GM19395 (cell line): ENCODE results near the gene L3MBTL3.
A peak's percentile ranks its signal among the peaks of the same experiment; 100 is the strongest.
"Not testable (repeated sequence)": the region's sequence is repeated elsewhere in the genome, so short reads cannot be mapped to it uniquely, and the experiment has no call there.

ENCODE experiments used
- ATAC-seq: cut with Tn5 transposase; IDR thresholded peaks from one replicate; pipeline ENCODE4 v1.9.1; 2021; ENCODE audit warnings: mild to moderate bottlenecking, moderate library complexity; ENCODE audit not compliant: unreplicated experiment

L3MBTL3 gene

DNA sequence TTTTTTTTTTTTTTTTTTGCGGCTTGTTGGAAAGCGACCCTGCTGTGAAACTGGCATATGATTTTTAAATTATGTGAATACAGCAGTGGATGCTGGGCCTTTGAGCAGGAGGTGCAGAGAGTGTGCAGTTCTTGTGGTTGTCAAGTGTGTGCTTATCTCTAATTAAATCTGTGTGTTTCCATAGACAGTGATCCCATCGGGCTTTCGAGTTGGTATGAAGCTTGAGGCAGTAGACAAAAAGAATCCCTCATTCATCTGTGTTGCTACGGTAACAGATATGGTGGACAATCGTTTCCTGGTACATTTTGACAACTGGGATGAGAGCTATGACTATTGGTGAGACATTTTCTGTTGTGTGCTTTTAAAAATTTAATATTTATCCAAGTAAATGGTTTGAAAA lies 52.4 kb downstream of the L3MBTL3 start:
- no peak for ATAC-seq

- no peak for ATAC-seq
These were observed 57.6 kb downstream of the L3MBTL3 start for GRCh38 chr6:130075879-130076460.

GRCh38 chr6:130076512-130076911 lies 58.1 kb downstream of the L3MBTL3 start:
- no peak for ATAC-seq

GRCh38 chr6:130090796-130091195 lies 72.4 kb downstream of the L3MBTL3 start:
- no peak for ATAC-seq

DNA sequence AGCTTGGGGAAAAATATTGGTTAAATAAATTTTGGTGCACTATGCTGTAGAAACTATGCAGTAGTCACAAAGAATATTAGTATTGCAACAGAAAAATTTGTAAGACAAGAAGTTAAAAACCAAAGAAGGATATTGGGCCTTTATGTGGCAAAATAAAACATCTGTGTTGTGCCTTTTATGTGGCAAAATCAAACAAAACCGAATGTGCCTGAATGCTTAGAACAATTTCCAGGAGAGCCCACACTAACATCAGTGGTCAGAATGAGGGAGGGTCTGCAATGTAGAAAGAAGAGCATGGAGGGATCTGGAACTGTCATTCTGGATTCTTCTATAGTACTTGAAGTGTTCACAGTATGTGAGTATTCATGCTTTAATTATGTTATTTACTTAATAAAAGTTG lies 75.2 kb downstream of the L3MBTL3 start:
- ATAC-seq = no peak

DNA sequence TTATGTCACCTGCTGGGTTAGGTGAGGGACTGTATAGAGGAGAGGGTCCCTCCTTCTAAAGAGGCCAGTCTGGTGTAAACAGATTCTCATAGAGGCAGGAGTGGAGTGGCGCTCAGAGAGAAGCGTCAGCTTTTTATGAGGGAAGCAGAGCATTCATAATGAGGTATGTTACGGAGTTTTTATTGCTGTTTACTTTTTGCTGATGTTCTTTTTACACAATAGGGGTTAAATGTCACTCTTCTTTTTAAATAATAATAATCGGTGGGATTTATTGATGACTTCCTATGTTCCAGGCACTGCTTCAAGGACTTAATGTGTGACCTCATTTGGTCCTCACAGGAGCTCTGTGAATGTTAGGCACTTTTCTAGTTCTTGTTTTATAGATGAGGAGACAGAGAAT lies 79.9 kb downstream of the L3MBTL3 start:
- no peak for ATAC-seq

- ATAC-seq = no peak
These were observed 80.7 kb downstream of the L3MBTL3 start for GRCh38 chr6:130099119-130099518.

- ATAC-seq = peak; percentile 96
These were observed 87.8 kb downstream of the L3MBTL3 start for GRCh38 chr6:130105996-130106704.

- no peak for ATAC-seq
These were observed 89.3 kb downstream of the L3MBTL3 start for GRCh38 chr6:130107710-130108109.

GRCh38 chr6:130111031-130111430 lies 92.7 kb downstream of the L3MBTL3 start:
- ATAC-seq = no peak

GRCh38 chr6:130113201-130113710 lies 94.9 kb downstream of the L3MBTL3 start:
- no peak for ATAC-seq

DNA sequence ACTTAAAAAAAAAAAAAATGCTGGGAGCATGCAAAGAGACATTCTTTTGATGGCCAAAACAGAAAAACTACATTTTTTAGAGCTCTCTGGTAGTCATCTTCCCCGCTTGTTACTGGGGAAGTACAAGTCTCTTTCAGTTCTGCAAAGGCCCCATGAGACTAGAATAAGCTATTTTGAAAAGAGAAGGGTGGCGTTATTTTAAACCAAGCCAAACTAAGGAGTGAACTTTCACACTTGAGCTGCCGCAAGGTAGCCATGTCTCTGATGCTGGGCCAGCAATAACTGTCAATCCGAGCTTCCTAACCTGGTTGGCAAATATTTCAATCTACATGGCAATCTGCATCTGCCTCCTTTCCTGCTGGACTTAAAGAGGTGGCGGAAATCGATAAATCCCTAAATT lies 96.7 kb downstream of the L3MBTL3 start:
- peak; percentile 91 for ATAC-seq

DNA sequence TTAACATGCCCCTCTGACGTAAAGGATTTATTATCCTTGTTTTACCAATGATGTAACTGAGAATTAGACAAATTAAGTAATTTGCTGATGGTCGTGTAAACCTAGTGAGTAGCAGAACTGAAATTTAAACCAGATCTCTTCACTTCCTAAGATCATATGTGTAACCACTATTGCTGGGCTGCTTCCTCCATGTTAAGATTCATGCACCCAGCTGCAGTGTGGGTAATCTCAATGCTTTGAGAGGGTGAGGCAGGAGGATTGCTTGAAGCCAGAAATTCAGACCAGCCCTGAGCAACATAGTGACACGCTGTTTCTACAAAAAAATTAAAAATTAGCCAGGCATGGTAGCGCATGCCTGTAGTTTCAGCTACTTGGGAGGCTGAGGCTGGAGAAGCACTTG lies 97.9 kb downstream of the L3MBTL3 start:
- peak; percentile 50 for ATAC-seq

DNA sequence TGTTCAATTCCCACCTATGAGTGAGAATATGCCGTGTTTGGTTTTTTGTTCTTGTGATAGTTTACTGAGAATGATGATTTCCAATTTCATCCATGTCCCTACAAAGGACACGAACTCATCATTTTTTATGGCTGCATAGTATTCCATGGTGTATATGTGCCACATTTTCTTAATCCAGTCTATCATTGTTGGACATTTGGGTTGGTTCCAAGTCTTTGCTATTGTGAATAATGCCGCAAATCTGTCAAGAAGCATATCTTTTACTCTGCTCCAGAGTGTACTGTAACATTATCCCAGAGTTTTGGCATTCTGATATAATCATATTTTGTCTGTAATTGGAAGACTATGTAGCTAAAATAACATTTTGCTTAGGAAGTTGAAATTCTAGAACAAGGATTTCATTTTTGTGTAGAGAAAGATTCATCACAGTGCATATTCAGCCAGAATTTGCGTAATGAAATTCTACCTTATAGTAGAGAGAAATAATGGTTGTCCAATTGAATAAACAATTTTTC lies 98.9 kb downstream of the L3MBTL3 start:
- not testable (repeated sequence) for ATAC-seq

- ATAC-seq = no peak
These were observed 99.9 kb downstream of the L3MBTL3 start for GRCh38 chr6:130118236-130118635.

- ATAC-seq = no peak
These were observed 100.8 kb downstream of the L3MBTL3 start for GRCh38 chr6:130119211-130119610.

GRCh38 chr6:130120731-130121130 lies 102.3 kb downstream of the L3MBTL3 start:
- no peak for ATAC-seq

DNA sequence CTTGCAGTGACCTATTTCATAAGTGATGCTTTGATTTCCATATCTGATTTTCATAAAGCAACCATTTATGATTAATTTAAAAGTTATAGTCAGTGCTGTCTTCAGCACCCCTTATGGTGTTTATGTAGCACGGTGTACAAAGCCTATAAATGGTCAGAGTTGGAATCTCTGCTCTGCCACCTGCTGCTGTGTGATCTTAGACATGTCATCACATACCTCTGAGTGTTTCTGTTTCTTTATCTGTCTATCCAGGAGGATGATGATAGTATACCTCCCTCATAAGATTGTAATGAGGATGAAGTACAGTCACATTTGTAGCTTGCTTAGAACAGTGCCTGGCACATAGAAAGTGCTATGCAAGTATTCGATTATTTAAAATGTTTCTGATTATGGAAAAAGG lies 103.9 kb downstream of the L3MBTL3 start:
- ATAC-seq = no peak

- no peak for ATAC-seq
These were observed 108.8 kb downstream of the L3MBTL3 start for GRCh38 chr6:130127195-130127594.

GRCh38 chr6:130128326-130128725 lies 109.9 kb downstream of the L3MBTL3 start:
- no peak for ATAC-seq

GRCh38 chr6:130129762-130130246 lies 111.4 kb downstream of the L3MBTL3 start:
- ATAC-seq = no peak

DNA sequence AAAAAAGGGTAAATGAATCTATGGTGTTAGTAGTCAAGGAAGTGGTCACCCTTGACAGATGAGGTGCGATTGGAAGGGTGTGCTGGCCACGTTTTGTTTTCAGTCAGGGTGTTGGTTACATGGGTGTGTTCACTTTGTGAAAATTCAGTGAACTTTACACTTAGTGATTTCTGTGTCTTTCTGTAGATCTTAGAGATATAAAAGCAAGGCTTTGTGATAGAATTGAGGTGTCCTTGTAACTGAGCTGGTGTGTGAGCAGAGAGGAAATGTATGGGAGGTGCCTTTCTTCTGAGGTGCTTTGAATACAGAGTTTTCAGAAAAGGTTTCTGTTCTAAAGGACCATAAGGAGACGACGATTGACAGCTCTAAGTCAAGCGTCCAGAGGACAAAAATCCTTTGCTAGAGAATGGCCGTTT lies 113.9 kb downstream of the L3MBTL3 start:
- ATAC-seq = peak; percentile 80
